Hematopoietic multipotent progenitor cell (in vitro differentiated cells): ENCODE data around the gene CALML3. TPM values are rescaled to one million over a fixed set of nuclear protein-coding genes. Genes with fewer than 3 reads are reported as not detected.

Experiments
- DNase-seq, 3 donors: peaks; one replicate each; pipeline ENCODE4 v3.0.0-alpha.2; 2011 to 2015; ENCODE audit warnings: low read depth in 2 of 3, low spot score in 2 of 3
- total RNA-seq: library from RNA; depleted of rRNA; stranded (reverse); fragments of >200 nt; gene quantifications from one replicate; pipeline ENCODE4 v1.2.3, GENCODE V29; 2012

CALML3 gene
- total RNA-seq, 1 donor: not detected

DNA sequence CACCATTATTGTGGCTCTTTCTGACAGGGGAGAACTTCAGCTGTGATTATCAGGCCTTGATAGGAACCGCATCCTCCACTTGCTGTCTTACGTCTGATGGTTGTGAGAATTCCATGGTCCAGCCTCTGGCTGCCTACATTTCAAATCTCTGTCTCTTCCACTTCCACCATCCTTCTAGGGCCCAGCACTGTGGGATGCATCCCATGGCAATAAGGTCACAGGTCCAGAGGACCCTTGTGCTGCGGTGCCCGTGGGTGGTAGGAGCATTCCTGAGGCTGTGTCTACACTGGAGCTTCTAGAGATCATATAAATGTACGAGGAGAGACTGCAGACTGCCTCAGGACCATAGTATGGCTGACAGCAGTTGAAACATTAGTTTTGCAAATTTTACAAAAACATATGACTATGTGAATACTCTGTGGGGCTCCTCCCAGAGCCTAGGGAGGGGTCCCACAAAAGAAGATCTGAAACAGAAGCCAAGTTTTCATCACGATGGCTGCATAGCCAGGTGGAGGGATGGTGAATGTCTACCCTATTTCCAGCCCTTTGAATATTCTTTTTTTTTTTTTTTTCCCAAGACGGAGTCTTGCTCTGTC lies 11.8 kb downstream of the CALML3 start:
- DNase-seq: no peak

DNA sequence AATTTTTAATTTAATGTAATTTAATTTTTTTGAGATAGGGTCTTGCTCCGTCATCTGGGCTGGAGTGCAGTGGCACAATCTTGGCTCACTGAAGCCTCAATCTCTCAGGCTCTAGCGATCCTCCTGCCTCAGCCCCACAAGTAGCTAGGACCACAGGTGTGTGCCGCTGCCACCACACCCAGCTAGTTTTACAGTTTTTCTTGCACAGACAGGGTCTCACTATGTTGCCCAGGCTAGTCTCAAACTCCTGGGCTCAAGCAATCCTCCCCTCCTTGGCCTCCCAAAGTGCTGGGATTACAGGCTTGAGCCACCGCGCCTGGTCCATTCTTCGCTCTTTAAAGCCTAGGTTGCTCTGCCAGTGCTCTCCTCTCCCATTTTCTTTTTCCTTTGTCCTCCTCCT lies 12.9 kb downstream of the CALML3 start:
- DNase-seq: no peak

DNA sequence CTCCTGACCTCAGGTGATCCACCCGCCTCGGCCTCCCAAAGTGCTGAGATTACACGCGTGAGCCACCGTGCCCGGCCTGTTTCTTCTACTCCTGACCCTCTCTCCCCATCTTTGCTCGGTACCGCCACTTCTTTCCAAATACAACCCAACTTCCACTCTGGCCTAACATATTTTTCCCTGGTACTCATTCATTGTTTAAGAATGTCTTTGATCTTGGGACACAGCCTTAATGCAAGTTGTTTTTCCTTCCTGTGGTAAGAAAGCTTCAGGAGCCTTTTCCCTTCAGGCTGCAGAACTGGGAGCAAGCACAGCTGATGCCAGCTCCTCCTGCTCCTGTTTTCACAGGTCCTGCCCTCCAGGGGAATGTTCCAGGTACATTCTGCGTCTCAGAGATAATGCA lies 13.7 kb downstream of the CALML3 start:
- no peak for DNase-seq

DNA sequence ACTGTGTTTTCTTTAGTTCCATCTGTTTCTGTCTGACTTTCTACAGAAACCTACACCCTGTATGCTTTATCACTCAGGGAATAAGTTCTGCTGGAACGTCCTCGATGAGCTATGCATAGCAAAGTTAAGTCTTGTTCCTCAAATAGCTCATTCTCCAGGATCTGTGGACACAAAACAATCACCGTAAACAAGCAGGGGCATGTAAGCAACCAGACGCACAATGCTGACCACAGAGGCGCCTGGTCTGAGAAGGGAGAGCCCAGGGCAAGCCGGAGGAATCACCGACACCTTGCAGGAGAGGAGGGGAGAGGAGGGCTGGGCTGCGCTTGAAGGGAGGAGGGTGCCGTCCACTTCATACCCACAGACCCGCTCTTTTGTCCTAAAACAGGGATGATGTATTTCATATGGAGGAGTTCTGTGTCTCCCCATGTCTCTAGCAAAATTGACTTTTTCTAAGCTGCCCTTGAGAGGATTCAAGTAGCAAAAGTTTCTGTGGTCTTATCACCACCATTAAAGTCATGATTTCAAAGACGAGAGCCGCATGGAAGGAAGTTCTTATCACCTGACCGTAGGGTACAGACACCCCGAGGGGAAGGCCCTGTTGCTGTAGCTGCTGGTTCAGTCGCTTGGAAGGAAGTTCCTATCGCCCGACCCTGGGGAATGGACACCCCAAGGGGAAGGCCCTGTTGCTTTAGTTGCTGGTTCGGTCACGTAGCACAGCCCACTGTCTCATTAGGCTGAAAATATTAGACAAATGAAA lies 14.3 kb downstream of the CALML3 start:
- DNase-seq: peak in 2 of 3 donors; percentile 22 to 34

DNA sequence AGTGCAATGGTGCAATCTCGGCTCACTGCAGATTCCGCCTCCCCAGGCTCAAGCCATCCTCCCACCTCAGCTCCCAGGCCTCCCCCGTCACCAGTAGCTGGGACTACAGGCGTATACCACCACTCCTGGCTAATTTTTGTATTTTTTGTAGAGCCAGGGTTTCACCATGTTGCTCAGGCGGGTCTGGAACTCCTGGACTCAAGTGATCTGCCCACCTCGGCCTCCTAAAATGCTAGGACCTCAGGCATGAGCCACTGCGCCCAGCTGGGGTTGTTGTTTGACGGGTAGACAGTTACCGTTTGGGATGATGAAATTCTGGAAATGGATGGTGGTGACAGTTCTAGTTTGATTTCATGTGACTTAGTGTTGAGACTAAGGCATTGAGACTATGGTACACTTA lies 15.3 kb downstream of the CALML3 start:
- DNase-seq: no peak

DNA sequence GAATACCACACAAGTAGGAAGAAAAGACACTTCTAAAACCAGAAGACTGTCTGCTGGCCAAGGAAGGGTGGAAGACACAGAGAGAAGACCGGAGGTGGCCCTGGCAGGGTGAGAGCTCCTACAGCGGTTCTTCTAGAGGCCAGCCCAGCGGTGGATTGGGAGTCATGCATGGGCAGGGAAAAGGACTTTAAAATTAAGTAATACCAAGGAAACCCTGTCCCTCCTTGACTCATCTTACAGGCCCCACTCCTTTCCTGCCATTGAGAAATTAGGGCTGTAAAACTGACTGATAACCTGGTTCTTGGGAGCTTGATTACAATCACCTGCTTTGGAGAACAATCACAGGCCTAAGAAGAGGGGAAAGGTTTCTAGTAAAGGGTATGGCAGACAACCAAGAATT lies 16.1 kb downstream of the CALML3 start:
- no peak for DNase-seq

DNA sequence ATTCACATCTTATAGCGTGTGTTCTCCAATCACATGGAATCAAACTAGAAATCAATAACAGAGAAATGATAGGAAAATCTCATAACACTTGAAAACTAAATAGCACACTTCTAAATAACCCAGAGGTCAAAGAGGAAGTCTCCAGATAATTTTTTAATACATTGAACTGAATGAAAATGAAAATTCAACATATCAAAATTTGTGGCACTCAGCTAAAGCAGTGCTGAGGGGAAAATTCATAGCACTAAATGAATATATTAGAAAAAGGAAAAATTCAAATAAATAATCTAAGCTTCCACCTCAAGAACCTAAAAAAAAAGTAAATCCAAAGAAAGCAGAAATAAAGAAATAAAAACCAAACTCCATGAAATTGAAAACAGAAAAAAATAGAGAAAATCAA lies 17.3 kb downstream of the CALML3 start:
- no peak for DNase-seq

DNA sequence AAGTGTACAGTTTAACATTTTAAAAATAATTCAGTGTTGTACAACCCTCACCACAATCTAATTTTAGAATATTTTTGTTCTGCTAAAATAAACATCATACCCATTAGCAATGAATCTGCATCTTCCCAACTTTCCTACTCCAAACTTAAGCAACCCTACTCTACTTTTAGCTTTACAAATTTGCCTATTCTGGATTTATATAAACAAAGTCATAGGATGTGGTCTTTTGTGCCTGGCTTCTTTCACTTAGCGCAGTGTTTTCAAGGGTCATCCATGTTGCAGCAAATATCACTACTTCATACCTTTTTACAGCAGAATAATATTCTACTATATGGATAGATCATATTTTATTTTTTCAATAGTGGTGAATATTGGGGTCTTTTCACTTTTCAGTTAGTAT lies 18.9 kb downstream of the CALML3 start:
- no peak for DNase-seq

DNA sequence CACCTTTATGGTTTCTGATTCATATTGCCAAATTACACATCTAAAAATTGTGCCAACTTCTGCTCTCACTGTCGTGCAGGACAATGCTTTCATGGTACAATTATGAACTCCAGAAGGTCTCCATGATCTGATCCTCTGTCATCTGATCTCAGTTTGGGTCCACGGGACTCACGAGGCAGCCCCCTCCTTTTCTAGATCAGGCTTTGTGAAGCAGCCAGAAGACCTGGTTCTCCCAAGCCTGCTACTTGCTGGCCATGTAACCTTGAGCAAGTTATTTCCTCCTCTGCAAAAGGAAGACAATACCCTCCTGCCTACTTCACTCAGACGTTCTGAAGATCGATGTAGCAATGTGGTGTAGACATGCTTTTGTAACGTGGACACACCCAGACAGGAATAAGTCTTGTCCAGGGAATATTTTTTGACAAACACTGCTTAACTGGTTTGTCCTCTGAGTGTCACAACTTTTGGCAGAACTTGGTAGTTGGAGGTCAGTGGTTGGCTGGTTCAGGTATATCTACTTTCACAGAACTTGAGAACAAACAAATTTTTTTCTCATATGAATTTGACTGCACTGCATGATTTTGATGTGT lies 19.6 kb downstream of the CALML3 start:
- DNase-seq: no peak

DNA sequence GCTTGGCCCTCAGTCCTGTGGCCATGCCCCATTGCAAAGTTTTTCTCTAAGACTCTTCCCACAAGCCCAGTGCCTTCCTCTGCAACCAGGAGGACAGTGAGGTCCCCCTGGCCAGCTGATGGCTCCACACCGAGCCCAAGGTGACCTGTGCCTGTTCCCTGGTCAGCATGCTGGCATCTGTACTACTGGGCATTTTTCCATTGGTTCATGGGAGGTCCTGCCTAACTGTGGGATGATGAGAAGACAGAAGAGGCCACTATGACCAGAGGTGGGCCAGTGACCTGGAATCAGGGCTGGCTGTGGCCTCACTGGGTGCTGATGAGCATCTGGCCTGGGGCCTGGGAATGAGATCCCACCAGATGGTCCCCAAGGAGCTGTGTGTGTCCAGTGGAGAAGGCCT lies 20.2 kb downstream of the CALML3 start:
- no peak for DNase-seq

DNA sequence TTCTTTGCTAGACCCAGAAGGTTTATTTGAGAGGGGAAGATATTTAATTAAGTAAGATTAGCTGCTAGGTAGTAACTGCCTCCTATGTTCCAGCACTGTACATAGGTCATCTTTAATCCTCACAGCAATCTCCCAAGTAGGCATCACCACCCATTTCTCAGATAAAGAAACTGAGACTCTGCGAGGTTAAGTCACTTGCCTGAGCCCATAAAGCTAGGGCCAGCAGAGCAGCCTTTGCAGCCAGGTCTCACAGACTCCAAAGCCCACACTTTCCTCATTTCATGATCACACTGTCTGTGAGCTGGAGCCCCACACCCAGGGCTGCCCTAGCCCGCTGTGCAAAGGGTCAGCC lies 20.6 kb downstream of the CALML3 start:
- no peak for DNase-seq

DNA sequence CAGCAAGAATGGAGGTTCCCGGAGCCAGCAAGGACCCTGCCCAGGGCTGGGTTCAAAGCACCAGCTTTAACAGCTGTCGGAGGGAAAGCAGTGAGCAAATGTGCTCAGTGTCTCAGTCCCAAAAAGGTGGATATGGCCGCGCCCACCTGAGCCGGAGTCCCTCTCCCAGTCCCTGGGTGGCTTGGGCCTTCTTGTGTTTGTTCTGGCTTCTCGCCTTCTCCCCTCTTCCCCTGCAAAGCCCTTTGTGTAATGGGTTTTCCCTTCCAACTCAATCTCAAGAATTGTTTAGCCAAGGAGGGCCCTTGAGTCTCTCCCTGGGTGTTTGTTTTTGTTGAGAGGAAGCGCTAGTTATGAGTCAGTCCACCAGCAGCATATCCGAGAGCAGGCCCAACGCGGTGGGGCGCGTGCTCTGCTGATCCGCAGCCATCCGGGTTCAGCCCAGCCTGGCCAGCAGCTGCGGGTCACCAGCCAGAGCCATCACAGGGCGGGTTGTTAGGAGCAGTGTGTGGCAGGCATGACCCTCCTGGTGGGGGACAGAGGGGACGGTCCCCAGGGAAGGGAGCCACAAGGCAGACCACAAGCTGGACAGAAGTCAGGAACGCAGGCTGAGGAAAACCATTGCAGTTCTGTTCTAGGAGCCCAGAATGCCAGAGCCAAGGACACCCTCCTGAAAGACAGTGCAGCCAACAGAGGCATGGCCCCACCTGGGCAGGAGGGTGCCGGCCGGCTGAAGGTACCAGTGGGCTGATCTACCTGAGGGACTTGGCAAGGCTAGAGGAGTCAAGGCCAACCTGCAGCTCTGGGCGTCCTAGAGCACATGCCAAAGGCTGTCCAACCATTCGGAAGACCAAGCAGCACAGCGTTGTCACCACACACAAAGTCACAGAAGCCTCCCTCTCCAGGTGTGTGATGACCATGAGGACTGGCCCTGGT lies 21.3 kb downstream of the CALML3 start:
- DNase-seq: no peak

DNA sequence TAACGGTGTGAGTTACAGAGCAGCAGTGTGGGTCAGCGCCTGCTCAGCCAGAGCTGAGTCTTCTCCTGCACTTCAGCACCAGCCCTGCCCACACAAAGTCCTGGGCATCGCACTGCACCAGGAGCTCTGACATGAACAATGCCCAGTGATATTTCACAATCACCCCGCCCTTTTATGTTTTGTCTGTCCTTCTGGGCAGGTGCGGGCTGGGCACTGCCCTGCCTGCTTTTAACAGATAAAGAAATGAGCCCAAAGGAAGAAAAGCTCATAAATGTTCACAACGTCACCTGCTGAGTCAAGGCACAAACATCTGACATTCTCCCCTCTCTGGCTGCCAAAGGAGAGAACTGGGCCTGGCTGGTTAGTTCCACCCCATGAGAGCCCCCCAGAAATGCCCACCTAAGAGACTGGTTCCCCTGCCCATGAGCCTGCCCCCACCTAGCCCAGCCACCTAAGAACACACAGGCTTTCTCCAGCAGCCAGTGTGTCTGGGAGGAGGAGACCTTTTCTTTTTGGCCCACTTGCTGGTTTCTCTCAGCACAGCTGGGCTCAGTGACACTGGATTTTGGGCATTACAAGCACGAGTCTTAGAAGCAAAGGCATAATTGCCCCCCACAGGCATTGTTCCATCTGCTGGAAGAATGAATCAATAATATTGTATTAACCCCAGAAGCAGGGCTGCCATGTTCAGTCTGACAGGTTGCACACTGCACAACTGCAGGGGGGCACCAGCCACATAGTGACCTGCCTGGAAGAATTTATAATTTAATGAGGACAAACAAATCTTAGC lies 22.3 kb downstream of the CALML3 start:
- DNase-seq: no peak

DNA sequence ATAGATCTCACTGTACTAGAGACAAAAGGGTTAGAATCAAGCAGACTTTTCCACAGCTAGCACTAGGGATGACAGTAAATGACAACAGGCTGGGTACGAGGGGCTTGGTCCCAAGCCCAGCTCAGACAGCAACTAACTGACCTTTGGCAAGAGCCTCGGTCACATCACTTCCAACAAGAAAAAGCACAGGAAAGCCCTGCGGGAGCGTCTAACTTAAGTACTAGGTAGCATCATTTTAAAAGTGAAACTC lies 22.8 kb downstream of the CALML3 start:
- DNase-seq: no peak

DNA sequence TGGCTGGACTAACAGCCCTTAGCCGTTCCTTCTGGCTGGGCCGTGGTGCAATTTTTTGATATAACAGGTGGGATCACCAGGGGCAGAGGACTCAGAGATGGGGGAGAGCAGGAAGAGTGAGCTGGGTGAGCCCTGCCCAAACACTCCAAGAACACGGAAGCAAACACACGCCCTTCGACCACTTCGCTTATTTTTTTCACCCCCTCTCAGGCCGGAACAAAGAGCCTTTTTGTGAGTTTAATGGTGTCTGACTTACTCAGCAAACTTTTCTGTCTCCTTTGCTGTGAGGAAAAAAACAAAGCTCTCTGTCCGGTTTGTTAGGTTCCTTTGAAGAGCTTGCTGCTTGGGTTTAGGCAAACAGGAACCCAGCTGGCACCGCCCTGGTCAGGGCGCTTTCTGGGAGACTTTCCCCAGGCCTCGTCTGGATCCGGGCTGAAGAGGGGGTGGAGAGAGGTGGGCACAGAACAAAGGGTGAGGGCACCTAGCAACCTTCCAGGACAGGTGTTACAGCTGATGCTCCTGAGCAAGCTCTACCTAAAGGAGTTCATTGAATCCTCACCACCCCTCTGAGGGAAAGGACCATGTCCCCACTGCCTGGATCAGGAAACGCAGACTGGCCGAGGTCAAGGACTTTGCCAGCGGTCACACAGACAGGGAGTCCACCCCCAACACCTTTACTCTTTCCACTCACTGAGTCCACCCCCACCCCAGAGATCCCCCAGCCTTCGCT lies 23.3 kb downstream of the CALML3 start:
- peak in 2 of 3 donors; percentile 15 to 57 for DNase-seq

DNA sequence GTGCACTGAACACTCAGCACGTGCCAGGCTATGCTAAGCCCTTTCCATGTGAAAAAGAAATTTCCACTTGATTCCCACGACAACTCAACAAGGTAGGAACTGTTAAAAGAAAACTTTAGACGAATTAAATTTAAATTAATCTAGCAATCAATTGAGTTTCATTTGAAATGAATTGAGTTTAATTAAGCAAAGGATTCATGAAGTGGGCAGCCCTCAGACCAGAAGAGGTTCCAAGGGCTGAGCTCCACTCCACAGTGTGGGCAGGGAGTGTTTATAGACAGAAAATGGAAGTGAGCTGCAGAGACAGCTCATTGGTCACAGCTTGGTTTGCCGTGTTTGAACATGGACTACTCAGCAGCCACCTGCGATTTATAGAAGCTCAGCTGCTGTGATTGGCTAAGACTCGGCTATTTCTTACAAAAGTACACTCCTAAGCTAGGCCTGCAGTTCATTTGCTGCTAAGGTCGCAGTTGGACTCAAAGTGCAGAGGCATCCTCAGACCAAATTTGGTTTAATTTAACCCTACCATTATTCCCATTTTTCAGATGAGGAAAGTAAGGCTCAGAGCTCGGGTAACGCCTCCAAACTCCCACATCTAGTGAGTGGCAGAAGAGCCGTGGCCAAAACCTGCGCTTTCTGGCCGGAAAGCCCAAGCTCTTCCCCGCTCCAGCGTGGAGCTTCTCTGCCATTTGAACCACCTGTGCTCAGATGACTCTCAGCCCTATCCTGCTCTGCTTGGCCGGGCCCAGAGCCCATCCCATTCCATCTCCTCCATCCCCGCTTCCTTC lies 24.9 kb downstream of the CALML3 start:
- no peak for DNase-seq

DNA sequence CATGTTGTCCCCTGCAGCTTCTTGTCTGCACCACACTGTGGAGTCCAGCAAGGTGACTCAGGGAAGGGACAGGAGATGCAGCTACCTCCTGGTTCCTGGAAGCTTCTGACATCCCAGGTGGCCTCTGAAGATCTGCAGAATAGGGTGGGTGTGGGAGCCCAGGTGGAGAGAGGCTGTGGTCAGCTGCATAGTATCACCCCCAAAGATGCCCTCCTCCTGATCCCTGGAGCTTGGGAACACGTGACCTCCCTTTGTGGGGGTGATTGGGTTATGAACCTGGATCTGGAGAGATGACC lies 25.4 kb downstream of the CALML3 start:
- no peak for DNase-seq

DNA sequence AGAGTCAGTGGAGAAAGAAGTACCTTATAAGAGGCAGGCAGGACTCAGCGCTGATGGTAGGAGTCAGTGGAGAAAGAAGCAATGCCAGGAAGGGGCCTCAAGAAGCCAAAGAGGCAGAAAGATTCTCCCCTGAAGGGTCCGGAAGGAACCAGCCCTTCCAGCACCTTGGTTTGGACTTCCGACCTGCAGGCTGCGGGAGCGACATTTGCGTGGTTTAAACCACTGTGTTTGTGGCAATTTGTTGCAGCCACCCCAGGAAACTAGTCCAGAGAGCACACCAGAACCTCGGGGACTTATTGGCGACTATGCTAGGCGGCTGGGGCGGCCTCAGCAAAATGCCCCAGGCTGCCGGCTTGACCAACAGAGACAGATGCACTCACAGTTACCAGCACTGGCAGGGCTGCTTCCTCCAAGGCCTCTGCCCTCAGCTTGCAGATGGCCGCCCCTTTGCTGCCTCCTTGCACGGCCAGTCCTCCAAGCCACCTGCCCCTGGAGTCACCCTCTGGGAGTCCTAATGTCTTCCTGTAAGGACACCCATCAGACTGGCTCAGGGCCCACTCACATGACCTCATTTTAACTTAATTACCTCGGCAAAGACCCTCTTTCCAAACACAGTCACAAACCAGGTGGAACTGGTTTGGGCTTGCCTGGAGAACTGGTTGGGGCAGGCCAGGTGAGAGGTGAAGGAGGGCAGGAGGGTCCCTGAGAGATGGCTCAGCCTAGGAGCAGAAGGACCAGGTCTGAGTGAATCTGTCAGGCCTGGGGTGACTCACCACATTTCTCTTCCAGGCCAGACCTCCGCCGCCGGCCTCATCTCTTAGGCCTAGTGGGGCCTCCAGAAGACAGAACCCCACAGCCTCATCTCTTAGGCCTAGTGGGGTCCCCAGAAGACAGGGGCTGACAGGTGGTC lies 26.1 kb downstream of the CALML3 start:
- no peak for DNase-seq
